Measurements from ENCODE around the gene BTN3A1.

GRCh38 chr6:26439151-26440125 lies 37.4 kb downstream of the BTN3A1 start:
- TF ChIP-seq CTCF (IDR thresholded peaks at IDR 0.05; ENCODE audit: insufficient read depth, low read length) (no peak), POLR2AphosphoS5 (IDR thresholded peaks at IDR 0.05; ENCODE audit: low read depth) (no peak)
